HG02885 (cell line): ENCODE data around the gene ZBTB44.

ENCODE experiments used
- ATAC-seq: cut with Tn5 transposase; IDR thresholded peaks from one replicate; pipeline ENCODE4 v1.9.1; 2021; ENCODE audit warnings: mild to moderate bottlenecking; ENCODE audit not compliant: unreplicated experiment, poor library complexity

Gene ZBTB44

DNA sequence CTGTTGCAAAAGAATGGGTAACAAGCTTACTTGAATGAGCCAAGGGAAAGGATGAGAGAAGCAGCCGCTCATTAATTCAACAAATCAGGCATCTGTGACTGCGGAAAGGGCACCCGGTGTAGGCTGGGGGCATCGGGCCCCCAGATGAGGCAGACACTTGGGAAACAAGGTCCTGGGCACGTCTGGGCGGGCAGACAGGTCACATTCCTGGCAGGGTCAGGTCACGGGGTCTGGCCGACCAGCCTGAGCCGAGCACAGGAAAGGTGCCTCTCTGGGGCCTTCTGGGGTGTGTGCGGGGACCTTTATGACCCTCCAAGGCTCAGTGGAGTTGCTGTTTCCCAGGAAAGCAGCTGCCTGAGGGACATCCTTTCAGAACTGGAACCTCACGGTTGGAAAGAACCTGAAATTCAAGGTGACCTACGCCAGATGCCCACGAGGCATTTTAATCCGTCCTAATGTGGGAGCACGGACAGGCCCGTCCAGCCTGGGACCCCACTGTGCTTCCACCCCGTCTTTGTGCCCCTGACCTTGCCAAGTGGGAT is 98.1 kb downstream of the ZBTB44 start:
- ATAC-seq, result no peak

DNA sequence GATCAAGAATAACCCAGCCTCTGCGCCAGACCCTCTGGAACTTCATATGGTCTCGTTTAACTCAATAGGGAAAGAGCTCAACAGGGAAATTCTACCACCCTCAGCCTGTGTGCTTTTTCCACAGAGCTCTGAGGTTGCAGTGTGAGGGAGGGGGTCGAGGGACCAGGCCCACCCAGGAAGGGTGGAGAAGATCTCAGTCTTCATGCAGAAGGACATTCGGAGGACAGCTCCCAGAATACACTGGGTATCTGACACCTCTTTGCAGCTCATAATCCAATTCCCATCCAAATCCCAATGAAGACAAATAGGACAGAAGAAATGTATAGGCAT is 98.5 kb downstream of the ZBTB44 start:
- no peak for ATAC-seq

DNA sequence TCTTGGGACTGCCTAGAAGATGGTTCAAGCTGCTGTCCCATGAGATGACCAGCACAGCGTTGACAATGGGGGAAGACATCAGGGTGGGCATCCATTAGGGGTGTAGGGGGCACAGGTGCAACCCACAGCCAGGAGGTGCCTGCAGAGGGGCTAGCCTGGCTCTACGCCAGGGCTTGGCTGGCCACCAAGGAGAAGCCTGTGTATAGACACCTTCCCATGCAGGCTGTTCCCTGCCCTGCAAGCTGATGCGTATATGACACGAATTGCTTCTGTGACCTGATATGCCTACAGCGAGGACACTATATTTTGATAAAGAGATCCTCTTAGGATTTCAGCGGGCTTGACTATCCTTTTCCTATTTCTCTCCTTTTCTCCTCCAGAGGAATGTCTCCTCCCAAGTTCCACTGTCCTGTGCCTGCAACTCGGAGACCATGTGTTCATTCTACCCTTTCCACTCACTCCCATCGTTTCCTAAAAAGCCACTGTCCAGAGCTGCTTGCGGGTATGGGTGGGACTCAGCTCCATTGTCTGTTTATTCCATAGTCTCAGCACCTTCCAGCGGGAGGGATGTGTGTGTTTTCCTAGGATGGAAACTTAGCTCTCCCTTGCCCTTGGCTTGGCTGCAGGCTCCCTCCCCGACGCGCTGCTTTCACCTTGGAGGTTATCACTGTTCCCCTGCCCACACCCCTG is 99.0 kb downstream of the ZBTB44 start:
- ATAC-seq, result no peak

DNA sequence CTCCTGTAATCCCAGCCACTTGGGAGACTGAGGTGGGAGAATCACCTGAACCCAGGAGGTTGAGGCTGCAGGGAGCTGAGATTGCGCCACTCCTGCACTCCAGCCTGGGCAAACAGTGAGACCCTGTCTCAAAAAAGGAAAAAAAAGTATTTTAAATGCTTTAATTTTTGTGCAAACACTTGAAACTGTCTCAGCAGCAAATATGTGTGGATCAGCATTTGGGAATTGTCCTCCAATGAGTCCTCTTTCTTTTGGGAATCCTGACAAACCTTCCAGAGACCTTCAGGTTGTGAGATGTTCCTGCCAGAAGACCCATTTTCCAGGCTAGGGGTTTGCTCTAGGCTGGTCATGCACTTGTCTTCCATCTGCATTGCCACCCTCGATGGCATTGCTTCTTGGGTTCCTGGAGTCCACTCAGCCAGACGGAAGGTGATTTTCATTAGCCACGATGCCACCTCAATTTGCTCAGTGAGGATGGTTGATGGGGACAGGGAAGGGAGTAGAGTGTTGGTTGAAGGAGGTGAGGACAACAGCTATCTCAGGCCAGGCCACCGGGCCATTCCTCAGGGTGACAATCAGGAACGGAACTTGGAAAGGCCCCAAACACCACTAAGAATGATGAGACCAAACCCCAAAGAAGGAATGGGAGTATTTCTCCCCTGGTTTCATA is 99.7 kb downstream of the ZBTB44 start:
- no peak for ATAC-seq

DNA sequence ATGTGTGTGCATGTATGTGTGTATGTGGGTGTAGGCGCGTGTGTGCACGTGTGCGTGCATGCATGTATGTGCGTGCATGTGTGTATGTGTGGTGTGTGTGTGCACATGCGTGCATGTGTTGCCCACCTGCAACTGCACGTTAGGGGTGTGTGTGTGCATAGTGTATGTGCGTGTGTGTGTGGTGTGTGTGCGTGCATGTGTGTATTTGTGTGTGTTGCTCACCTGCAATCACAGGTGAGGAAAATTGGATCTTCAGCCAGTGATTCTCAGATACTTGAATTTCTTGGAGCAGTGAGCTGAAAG is 100.8 kb downstream of the ZBTB44 start:
- no peak for ATAC-seq

DNA sequence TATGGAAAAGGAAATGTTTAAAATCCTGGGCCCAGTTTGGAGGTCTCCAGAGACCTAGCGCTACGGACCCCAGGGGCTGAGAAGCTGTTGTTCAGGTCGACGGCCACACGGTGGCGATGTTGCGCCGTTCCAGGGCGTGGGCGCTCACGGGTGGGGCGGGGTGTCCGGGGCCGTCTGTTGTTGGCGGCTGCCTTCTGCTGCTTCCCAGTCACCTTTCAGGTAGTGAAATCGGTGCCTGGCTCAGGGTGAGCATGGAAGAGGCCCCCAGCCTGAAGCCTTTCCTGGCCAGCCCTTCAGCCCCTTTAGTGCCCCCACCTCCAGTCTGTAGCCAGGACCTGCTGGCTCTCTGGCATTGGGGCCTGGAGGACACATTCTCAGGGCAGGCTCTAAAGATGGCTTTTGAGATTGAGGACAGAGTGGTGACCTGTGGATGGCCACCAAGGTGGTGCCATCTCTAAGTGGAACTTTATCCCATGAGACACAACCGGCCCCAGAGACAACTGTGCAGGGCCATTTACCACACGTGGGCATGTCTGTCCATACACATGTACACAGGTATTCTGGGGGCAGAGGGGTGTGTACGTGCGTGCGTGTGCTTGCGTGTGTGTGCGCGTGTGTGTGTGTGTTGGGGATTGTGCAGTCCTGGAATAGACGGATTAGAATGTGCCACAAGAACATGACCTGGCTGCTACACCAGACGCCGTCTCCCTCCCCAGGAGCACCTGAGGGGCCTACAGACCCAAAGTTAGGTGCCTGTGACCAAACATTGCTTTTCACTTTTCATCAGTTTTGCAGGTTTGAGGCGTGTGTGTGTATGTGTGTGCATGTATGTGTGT is 101.4 kb downstream of the ZBTB44 start:
- ATAC-seq, result peak; percentile 89

DNA sequence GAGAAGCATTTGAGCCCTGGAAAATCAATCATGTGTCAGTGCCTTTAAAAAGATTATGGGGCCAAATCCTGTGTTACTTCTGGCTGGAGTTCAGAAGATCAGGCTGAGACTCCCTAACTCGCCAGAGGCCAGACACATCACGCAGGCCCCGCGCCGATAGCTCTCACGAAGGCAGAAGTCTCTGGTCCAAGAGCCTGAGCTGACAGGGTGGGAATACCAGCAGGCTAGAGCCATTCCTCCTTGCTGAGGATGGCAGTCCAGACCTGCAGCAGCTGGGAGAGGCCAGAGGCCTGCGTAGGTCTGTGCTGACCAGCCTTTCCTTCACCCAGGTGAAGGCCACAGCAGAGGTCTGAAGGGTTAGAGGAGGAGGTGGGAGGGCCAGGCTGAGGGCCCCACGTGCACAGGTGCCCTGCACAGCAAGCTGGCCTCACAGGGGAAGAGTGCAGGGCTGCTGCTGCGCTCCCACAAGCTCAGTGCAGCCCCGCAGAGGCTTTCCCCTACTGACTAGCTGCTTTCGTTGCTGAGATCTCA is 102.2 kb downstream of the ZBTB44 start:
- peak; percentile 33 for ATAC-seq

DNA sequence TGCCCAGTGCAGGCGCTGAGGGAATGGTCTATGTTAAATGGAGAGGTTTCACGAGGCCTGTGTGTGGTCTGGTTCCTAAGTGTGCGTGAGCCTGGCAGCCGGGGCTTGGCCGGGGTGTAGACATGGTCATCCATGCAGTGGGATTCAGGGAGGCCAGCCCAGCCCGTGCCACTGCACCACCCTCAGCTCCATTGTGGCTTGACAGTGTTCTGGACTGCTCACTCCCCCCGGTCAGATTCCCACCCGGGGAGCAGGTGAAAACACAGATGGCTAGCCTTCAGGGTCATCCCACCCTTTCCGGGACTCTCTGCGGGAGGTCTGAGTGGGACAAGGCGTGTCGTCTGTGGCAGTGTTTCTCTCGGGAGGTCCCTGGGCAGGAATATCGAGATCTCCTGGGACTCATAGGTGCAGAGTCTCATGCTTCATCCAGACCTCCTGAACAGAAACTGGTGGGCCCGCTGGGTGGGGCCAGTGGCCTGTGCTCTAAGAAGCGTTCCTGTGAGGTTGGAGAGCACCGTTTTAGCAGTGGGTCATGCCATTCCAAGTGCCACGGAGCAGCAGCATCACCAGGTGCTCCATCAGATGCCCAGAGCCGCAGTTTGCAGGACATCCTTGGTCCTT is 102.8 kb downstream of the ZBTB44 start:
- no peak for ATAC-seq

DNA sequence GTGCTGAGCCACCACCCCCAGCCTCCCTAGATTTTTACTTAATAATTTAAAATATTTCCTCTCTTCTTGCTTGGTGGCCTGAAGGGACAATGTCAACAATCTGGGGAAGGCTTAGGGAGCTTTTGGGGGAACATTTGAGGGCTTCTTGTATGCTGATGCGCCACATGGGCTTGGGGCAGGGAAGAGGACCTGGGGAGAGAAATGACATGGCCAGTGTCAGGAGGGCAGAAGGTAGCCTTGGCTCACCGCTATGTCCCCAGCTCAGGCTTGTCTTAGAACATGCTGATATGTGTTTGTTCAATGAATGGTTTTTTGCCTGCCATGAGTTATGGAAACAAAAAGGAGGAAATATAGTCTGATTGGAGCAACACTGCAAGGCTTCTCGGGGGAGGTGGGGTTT is 103.6 kb downstream of the ZBTB44 start:
- ATAC-seq, result no peak

DNA sequence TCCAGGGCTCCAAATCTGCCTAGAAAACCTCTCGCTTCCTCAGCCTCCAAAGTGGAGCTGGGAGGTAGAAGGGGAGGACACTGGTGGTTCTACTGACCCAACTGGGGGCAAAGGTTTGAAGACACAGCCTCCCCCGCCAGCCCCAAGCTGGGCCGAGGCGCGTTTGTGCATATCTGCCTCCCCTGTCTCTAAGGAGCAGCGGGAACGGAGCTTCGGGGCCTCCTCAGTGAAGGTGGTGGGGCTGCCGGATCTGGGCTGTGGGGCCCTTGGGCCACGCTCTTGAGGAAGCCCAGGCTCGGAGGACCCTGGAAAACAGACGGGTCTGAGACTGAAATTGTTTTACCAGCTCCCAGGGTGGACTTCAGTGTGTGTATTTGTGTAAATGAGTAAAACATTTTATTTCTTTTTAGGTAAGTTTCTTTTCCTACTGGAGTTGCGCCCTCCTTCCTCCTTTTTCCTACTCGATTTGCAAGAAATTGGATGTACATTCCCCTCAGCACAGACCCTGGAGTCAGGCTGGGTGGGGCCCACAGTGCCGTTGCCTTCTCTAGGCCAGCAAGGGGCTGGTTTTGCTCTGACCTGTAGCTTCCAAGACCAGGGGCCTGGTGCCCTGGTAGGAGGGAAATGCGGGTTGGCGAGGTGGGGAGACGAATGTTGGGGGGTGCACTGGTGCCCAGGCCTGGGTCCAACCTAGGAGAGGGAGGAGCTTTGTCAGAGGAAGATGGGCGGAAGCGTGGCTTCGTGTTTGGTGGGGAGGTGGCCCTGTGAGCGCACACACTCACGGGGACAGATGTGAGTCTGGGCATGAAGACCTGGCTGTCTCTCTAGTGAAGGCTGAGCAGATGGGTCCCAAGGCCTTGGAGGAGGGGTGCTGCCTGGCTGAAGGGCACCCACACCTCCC is 104.5 kb downstream of the ZBTB44 start:
- no peak for ATAC-seq

DNA sequence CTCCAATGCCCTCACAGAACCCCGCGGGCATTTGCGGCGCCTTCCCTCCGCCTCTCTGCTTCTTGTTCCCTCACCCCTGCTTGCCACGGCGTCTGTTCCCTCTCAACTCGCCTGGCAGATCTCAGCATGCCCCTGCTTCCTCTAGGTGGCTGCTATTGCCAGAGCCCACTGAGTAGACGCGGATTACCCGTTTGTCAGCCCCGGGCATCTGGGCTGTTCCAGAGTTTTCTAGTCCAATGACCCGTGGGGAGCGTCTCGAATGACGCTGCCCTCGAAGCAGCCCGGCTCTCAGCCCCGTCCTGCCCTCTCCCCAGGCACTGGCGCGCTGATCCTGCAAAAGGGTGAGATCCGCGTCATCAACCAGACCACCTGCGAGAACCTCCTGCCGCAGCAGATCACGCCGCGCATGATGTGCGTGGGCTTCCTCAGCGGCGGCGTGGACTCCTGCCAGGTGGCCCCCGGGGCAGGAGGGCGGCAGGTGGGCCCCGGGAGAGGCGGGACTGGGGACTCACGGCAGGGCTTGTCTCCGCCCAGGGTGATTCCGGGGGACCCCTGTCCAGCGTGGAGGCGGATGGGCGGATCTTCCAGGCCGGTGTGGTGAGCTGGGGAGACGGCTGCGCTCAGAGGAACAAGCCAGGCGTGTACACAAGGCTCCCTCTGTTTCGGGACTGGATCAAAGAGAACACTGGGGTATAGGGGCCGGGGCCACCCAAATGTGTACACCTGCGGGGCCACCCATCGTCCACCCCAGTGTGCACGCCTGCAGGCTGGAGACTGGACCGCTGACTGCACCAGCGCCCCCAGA is 105.4 kb downstream of the ZBTB44 start:
- ATAC-seq, result no peak

DNA sequence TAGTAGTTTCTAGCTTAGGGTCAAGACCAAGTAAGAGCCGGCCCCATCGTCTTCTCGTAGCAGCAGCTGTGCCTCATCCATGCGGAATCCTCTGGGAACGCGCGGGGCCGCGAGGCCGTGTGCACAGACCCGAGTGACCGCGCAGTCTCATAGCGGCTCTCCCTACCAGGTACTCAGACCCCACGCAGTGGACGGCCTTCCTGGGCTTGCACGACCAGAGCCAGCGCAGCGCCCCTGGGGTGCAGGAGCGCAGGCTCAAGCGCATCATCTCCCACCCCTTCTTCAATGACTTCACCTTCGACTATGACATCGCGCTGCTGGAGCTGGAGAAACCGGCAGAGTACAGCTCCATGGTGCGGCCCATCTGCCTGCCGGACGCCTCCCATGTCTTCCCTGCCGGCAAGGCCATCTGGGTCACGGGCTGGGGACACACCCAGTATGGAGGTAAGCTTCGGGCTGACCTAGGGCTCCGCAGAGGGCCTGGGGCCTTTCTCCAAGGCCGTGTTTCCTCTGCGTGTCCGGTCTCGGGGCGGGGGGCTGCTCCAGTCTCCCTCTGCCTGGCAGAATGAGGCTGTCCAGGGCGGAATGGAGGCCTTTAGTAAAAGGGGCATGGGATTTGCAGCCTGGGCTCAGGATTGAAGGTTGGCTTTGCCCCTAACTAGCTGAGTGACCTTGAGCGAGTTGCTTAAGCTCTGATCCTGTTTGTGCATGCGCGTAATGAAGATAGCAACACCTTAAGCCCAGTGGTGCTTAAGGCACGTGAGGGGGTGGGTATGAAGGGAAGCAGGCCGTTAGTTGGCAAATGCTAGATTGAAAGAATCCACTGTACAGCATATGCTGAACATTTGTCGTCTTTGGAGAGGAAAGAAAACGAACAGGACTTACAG is 106.2 kb downstream of the ZBTB44 start:
- ATAC-seq, result no peak

DNA sequence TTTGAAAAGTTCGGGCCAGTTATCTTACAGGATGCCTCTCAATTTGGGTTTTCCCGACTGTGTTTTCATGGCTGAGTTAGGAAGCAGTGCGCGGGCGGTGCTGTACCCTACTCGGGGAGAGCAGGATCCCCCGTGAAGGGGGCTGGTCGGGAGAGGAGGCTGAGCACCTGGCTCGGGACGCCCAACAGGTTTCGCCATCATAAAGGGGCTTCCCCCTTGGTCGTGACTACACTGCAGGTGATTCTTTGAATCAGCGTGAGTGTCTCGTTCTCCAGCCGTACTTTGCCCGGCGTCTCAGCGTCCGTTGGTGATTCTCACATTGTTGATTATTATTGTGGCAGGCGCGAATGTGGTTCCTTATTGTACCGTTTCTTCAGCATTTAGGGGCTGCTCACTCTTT is 108.6 kb downstream of the ZBTB44 start:
- ATAC-seq, result no peak

DNA sequence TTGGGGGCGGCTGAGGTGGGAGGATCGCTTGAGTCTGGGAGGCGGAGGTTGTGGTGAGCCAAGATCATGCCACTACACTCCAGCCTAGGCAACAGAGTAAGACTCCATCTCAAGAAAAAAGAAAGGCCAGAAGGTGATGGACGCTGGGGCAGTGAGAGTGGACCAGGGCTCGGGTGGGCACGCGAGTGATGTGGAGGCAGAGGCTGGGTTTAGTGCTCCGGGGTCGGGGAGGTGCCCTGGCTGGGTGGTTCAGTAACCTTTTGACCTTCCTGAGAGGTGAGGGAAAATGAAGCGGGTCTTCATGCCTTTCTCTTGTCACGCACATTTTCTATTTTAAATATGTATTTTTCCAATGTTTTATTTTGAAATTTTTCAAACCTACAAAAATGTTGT is 110.0 kb downstream of the ZBTB44 start:
- no peak for ATAC-seq

DNA sequence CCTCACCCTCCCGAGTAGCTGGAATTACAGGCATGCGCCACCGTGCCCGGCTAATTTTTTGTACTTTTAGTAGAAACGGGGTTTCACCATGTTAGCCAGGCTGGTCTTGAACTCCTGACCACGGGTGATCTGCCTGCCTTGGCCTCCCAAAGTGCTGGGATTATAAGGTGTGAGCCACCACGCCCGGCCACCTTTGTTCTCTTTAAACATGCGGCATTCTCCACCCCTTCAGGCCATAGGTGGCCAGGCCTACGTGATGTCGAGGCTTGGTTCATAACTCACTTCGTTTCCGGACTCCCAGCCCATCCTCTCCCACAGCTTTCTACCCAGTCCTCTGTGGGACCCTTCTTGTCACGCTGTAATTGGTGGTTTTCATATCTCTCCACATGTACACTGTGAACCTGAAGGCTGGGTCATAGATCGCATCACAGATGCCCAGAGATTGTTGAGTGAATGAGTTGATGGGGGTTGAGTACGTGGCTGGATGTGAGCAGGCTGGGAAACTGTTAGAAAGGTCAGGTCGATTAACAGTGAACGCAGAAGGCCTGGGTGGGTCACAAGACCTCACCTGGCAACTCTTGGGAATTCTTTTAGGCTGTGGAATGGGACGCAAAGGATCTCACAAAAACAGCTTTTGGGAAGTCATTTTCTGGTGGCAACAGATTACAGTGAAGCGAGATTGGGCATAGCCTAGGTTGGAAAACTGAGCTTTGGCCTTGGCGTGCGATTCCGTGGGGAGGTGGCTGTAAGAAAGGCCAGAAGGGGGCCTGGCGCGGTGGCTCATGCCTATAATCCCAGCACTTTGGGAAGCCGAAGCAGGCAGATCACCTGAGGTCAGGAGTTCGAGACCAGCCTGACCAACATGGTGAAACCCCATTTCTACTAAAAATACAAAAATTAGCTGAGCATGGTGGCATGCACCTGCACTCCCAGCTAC is 110.7 kb downstream of the ZBTB44 start:
- no peak for ATAC-seq

DNA sequence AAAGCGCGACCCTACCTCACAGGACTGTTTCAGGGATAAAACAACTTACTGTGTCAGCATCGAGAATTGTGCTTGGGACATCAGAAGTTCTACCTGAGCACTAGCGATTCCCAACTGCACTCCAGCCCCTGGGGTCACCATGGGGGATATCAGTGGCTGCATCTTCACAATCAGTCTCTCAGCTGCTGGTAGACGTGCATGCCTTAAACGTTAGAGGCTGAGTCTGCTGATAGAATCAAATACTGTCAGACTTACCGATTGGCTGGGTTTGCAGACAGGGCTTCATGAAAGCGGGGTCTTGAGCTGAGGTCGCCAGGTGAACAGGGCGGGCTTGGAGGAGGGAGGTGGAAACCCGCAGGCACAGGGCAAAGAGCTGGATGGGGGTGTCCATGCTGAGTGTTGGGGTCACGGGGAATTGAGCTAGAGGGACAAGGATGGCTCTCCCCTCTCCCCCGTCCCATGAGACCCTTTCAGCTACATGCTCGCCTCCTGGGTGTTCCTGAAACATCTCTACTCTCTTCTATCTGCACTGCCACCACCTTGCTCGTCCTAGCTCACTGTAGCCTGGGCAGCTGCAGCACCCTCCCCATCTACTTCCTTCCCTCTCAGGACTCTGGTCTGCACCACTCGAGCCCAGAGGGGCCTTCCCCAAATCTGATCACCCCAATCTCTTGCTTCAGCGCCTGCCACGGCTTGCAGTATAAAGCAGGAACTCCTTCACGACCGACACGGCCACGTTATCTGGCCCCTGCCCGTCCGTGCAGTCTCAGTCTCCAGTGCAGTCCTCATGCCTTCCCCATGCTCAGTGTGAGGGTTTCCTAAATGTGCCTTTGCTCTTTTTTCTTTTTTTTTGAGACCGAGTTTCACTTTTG is 111.7 kb downstream of the ZBTB44 start:
- no peak for ATAC-seq
